Tibial nerve (tissue), 4 donors: ENCODE data around the gene GSTP1. TPM values are rescaled to one million over a fixed set of nuclear protein-coding genes. Genes with fewer than 3 reads are reported as not detected.
A peak's percentile ranks its signal among the peaks of the same experiment; 100 is the strongest.

Source experiments
- DNase-seq, 2 donors: peaks; one replicate each; pipeline ENCODE4 v3.0.0-alpha.2; 2019; ENCODE audit warnings: low spot score in 2 of 2
- H3K27ac ChIP-seq, 4 donors: fragments of 200-600 bp; sonication (generic) in 3 of 4; one replicate each; pipeline ENCODE4 v1.5.1; 2017 to 2019; ENCODE audit warnings: mild to moderate bottlenecking in 1 of 4
- H3K27me3 ChIP-seq, 2 donors: fragments of 200-600 bp; sonication (generic) in 1 of 2; one replicate each; pipeline versions ENCODE4 v1.5.1 to v1.6.0; 2017 to 2019
- H3K36me3 ChIP-seq, 3 donors: fragments of 200-600 bp; sonication (generic); one replicate each; pipeline ENCODE4 v1.5.1; 2018 to 2019
- H3K4me1 ChIP-seq, 4 donors: fragments of 200-600 bp; sonication (generic) in 3 of 4; one replicate each; pipeline ENCODE4 v1.5.1; 2017 to 2019
- H3K4me3 ChIP-seq, 4 donors: fragments of 200-600 bp; sonication (generic) in 3 of 4; one replicate each; pipeline ENCODE4 v1.5.1; 2017 to 2019; ENCODE audit warnings: mild to moderate bottlenecking in 1 of 4, moderate library complexity in 1 of 4
- H3K9me3 ChIP-seq, 4 donors: fragments of 200-600 bp; sonication (generic) in 3 of 4; one replicate each; pipeline ENCODE4 v1.5.1; 2017 to 2019
- EP300 ChIP-seq, 2 donors: sonication (generic); formaldehyde crosslinking; IDR thresholded peaks; one replicate each; pipeline ENCODE4 v1.6.1; 2017; ENCODE audit warnings: antibody characterized with exemption in 2 of 2, mild to moderate bottlenecking in 1 of 2
- POLR2A ChIP-seq, 2 donors: fragments of 450-650 bp; IDR thresholded peaks; one replicate each; pipeline ENCODE4 v1.6.1; 2017; ENCODE audit warnings: antibody characterized with exemption in 2 of 2, mild to moderate bottlenecking in 2 of 2, moderate library complexity in 2 of 2
- WGBS, 2 donors: methylation state at CpG; one replicate each; pipeline ENCODE4 v1.1.5; 2018; 5-methylcytosine and 5-hydroxymethylcytosine counted together
- total RNA-seq, 4 donors: library from RNA; depleted of rRNA; stranded (reverse); fragments of >200 nt; gene quantifications; one replicate each; pipeline ENCODE4 v1.1.0, GENCODE V29; 2016
- TF ChIP-seq, protein P1 (sequence below), 5 experiments: fragments of 200-600 bp in 3 of 5; fragments of 450-650 bp in 2 of 5; sonication (generic) in 3 of 5; IDR thresholded peaks; one replicate each; pipeline ENCODE4 v1.5.1; 2016 to 2019; ENCODE audit warnings: antibody characterized with exemption in 5 of 5, mild to moderate bottlenecking in 3 of 5, moderate library complexity in 2 of 5

Gene GSTP1
- total RNA-seq, result 1,000 to 10,000 TPM in 1 of 4 donors, 100 to 1,000 TPM in 3; 631 to 1,055 (median 774) TPM

DNA sequence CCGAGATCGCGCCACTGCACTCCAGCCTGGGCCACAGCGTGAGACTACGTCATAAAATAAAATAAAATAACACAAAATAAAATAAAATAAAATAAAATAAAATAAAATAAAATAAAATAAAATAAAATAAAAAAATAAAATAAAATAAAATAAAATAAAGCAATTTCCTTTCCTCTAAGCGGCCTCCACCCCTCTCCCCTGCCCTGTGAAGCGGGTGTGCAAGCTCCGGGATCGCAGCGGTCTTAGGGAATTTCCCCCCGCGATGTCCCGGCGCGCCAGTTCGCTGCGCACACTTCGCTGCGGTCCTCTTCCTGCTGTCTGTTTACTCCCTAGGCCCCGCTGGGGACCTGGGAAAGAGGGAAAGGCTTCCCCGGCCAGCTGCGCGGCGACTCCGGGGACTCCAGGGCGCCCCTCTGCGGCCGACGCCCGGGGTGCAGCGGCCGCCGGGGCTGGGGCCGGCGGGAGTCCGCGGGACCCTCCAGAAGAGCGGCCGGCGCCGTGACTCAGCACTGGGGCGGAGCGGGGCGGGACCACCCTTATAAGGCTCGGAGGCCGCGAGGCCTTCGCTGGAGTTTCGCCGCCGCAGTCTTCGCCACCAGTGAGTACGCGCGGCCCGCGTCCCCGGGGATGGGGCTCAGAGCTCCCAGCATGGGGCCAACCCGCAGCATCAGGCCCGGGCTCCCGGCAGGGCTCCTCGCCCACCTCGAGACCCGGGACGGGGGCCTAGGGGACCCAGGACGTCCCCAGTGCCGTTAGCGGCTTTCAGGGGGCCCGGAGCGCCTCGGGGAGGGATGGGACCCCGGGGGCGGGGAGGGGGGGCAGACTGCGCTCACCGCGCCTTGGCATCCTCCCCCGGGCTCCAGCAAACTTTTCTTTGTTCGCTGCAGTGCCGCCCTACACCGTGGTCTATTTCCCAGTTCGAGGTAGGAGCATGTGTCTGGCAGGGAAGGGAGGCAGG, at the start of gene GSTP1:
TSS of gene GSTP1 (plus strand) at position 566 of the 958 bp plus-strand sequence. CDS start at position 598, 32 bp downstream.
- TF ChIP-seq EP300 (IDR thresholded peaks at IDR 0.05) (peak in 1 of 2 donors; percentile 95), POLR2A (IDR thresholded peaks at IDR 0.05) (peak; percentile 70 to 90)
- TF ChIP-seq, protein P1, sequence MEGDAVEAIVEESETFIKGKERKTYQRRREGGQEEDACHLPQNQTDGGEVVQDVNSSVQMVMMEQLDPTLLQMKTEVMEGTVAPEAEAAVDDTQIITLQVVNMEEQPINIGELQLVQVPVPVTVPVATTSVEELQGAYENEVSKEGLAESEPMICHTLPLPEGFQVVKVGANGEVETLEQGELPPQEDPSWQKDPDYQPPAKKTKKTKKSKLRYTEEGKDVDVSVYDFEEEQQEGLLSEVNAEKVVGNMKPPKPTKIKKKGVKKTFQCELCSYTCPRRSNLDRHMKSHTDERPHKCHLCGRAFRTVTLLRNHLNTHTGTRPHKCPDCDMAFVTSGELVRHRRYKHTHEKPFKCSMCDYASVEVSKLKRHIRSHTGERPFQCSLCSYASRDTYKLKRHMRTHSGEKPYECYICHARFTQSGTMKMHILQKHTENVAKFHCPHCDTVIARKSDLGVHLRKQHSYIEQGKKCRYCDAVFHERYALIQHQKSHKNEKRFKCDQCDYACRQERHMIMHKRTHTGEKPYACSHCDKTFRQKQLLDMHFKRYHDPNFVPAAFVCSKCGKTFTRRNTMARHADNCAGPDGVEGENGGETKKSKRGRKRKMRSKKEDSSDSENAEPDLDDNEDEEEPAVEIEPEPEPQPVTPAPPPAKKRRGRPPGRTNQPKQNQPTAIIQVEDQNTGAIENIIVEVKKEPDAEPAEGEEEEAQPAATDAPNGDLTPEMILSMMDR (IDR thresholded peaks at IDR 0.05), result peak; percentile 60 to 96 (median 95)
- peak; percentile 83 to 90 for DNase-seq
- Histone ChIP-seq H3K4me1 (peaks cover 0 to 23% (median 15%) of the 10 kb centered on the region in 4 donors), H3K27ac (peak within 1 kb of the TSS; percentile 95 to 97 (median 96)), H3K27me3 (no peaks in the 10 kb centered on the region), H3K36me3 (peaks cover 0 to 38% (median 6%) of the 10 kb centered on the region in 3 donors), H3K9me3 (no peaks in the 10 kb centered on the region), H3K4me3 (peak within 1 kb of the TSS; percentile 59 to 91 (median 77))
- WGBS, 2 donors, result 2% methylated on average over 36 to 60 of the region's 81 CpGs

DNA sequence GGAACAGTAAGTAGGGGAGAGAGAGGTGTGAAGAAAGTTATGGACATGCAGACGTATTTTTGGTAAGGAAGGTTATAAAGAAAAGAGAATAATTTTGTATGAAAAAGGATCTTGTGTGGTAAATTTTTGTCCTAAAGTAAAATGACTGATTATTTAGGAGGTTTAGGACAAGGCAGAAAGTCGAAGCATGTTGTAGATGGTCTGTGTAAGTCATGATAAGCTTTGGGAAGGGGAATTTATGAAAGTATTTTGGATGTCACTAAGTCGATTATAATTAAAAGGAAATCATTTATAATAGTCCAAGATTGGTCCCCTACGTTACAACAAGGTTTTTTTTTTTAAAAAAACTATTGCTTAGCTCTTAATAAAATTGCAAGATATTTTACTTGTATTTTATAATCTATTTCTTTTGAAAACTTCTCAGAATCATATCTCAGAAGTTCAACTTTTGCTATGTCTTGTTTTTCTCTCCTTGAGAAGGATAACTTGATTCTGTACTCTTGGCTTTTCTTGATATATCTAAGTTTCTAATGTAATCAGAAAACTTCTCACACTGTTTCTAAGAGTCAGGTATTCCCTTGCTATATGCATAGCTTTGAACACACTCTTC, 49.4 kb upstream of the GSTP1 start:
- TF ChIP-seq, protein P1 (IDR thresholded peaks at IDR 0.05), result no peak
- TF ChIP-seq POLR2A (IDR thresholded peaks at IDR 0.05) (no peak), EP300 (IDR thresholded peaks at IDR 0.05) (no peak)
- H3K4me1 ChIP-seq, result no peaks in the 10 kb centered on the region
- 28 to 31% methylated on average over 4 of the region's 4 CpGs for WGBS, 2 donors
- no peak overlapping the region for H3K4me3 ChIP-seq
- no peaks in the 10 kb centered on the region for H3K36me3 ChIP-seq
- no peak for DNase-seq
- H3K27me3 ChIP-seq, result peaks cover 0 to 4% of the 10 kb centered on the region in 2 donors
- no peak overlapping the region for H3K27ac ChIP-seq
- H3K9me3 ChIP-seq, result peaks cover 0 to 15% (median 0%) of the 10 kb centered on the region in 4 donors

DNA sequence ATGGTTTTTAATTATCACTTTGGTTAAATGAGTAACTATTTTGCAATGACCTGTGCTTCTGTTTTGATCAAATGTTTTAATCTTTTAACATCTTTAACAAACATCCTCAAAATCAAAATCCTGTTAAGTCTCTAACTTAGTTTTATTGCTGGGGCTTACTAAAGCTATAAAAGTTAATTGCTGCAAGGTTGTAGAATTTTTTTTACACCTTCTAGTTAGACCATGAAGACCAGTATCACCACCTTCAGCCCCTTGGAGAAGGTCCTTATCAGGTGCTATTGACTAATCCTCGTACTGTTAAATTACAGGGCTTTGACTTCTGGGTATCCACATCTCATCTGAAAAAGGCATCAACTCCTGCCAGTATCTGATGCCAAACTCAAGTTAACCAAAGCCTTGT, 48.1 kb upstream of the GSTP1 start:
- WGBS, 2 donors, result 71 to 82% methylated on average over 1 of the region's 1 CpG
- H3K4me1 ChIP-seq, result no peaks in the 10 kb centered on the region
- no peak for TF ChIP-seq POLR2A (IDR thresholded peaks at IDR 0.05)
- TF ChIP-seq EP300 (IDR thresholded peaks at IDR 0.05), result no peak
- TF ChIP-seq, protein P1 (IDR thresholded peaks at IDR 0.05), result no peak
- H3K36me3 ChIP-seq, result no peaks in the 10 kb centered on the region
- DNase-seq, result no peak
- H3K4me3 ChIP-seq, result no peak overlapping the region
- H3K27me3 ChIP-seq, result no peaks in the 10 kb centered on the region
- peaks cover 0 to 15% (median 0%) of the 10 kb centered on the region in 4 donors for H3K9me3 ChIP-seq
- H3K27ac ChIP-seq, result no peak overlapping the region

DNA sequence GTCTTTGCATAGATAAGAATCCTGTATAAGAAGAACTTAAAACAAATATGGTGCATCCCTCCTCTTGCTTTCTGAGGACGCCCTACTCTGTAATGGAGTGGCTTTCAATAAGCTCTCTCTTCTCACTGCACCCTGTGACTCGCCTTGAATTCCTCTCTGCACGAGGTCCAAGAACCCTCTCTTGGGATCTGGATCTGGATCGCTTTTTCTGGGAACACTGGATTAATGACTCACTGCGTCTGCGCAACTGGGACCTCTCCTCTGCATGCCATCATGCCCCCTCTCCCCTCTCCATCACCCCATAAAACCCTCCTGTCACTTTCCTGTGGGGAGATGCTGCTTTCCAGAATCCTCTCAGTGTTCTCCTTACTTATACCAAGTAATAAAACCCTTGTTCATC, 45.3 kb upstream of the GSTP1 start:
- no peak for DNase-seq
- no peak overlapping the region for H3K4me3 ChIP-seq
- no peaks in the 10 kb centered on the region for H3K36me3 ChIP-seq
- H3K9me3 ChIP-seq, result peaks cover 0 to 14% (median 0%) of the 10 kb centered on the region in 4 donors
- TF ChIP-seq EP300 (IDR thresholded peaks at IDR 0.05) (no peak), POLR2A (IDR thresholded peaks at IDR 0.05) (no peak)
- TF ChIP-seq, protein P1 (IDR thresholded peaks at IDR 0.05), result no peak
- H3K27ac ChIP-seq, result no peak overlapping the region
- 48 to 57% methylated on average over 6 of the region's 6 CpGs for WGBS, 2 donors
- no peaks in the 10 kb centered on the region for H3K27me3 ChIP-seq
- H3K4me1 ChIP-seq, result no peaks in the 10 kb centered on the region
